Erythroblast (primary cell): ENCODE results near the gene LYAR.

Experiments used
- GATA1 ChIP-seq: IDR thresholded peaks from 2 replicates; pipeline ENCODE4 v1.6.1; 2011; ENCODE audit warnings: low read depth, mild to moderate bottlenecking, control low read depth, low read length, moderate library complexity
- POLR2A ChIP-seq: IDR thresholded peaks from 2 replicates; pipeline ENCODE4 v1.6.1; 2011; ENCODE audit warnings: mild to moderate bottlenecking, low read length

- TF ChIP-seq POLR2A (no peak), GATA1 (no peak)
These were observed 56.3 kb downstream of the LYAR start for GRCh38 chr4:4233610-4234009.
